SH-SY5Y (cell line): ENCODE data around the gene DOCK2.

Experiments
- GATA2 ChIP-seq: IDR thresholded peaks from 2 replicates; pipeline ENCODE4 v1.6.1; 2011; ENCODE audit warnings: mild to moderate bottlenecking, low read depth, low read length
- GATA3 ChIP-seq: IDR thresholded peaks from 2 replicates; pipeline ENCODE4 v1.6.1; 2011; ENCODE audit warnings: low read depth, mild to moderate bottlenecking, low read length, moderate library complexity

DNA sequence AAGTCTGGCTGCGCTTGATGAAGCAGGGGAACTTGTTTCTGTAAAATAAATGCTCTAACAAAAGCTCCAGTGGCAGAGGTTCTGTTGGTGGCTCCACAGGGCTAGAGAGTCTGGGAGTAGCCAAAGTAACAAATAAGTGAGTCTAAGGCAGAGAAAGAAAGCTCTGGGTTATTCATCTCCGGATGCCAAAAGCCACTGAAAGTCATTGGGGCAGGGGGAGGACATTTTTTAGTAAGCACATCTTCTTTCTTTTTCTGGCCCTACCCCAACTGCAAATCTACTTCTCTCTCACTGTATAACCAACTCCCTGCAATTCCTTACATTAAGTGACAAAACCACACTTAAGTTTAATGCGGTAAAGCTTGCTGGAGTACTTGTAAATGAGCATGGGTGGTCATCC, 201.6 kb downstream of the DOCK2 start:
- no peak for TF ChIP-seq GATA3
- no peak for TF ChIP-seq GATA2
